GM12878 (cell line): Measurements from ENCODE around the gene ROPN1B. TPM values are rescaled to one million over a fixed set of nuclear protein-coding genes. Genes with fewer than 3 reads are reported as not detected.

ENCODE experiments used
- ATAC-seq: fragments of 200-7000 bp; cut with Tn5 transposase; 3 replicates; pipeline ENCODE4 v1.9.1; 2020; ENCODE audit warnings: mild to moderate bottlenecking, moderate library complexity
- BruUV-seq: library from RNA; stranded (reverse); fragments of 400-500 nt; replicated peaks from 2 replicates; lab custom pipeline; 2021; lab: Mats Ljungman, UMichigan
- CTCF ChIA-PET: fragments of 300-600 bp; sonication (Branson Sonifier 250); formaldehyde crosslinking; extraction: SDS; loops from one replicate; lab custom pipeline; 2021; ENCODE audit warnings: inconsistent platforms; lab: Yijun Ruan, JAX
- POLR2A ChIA-PET: fragments of 350-600 bp; formaldehyde crosslinking; extraction: SDS; loops from one replicate; lab custom pipeline; 2021; ENCODE audit warnings: inconsistent platforms; lab: Charles Lee
- RAD21 ChIA-PET: fragments of 300-600 bp; sonication (Branson Sonifier 250); formaldehyde crosslinking; loops from one replicate; lab custom pipeline; 2023; ENCODE audit warnings: antibody characterized with exemption; ENCODE audit not compliant: unreplicated experiment; lab: Charles Lee
- SMC1A ChIA-PET: fragments of 300-600 bp; sonication (Branson Sonifier 250); formaldehyde crosslinking; loops from one replicate; lab custom pipeline; 2023; ENCODE audit not compliant: unreplicated experiment, uncharacterized antibody; lab: Charles Lee
- DNase-seq: peaks from one replicate; pipeline ENCODE4 v3.0.0-alpha.2; 2011; ENCODE audit warnings: low read depth, low spot score
- FAIRE-seq: peaks from 3 replicates; lab custom pipeline; 2011; peaks lifted over from hg19 to GRCh38; lab: Jason Lieb, UNC
- H2AFZ ChIP-seq: 2 replicates; pipeline ENCODE4 v1.6.0; 2011; ENCODE audit warnings: low read depth, low read length, control low read depth; ENCODE audit not compliant: control insufficient read depth
- H3K27ac ChIP-seq: 2 replicates; pipeline ENCODE4 v1.5.1; 2011; ENCODE audit warnings: control low read depth; ENCODE audit not compliant: control insufficient read depth, insufficient read depth
- H3K27me3 ChIP-seq, 2 experiments: replicated peaks in 1 of 2; 2 replicates each; pipeline versions ENCODE4 v1.6.0 to v1.6.1; 2011; ENCODE audit warnings: low read length in 1 of 2; ENCODE audit not compliant: control insufficient read depth in 2 of 2, insufficient read depth in 2 of 2
- H3K36me3 ChIP-seq, 2 experiments: 2 replicates each; pipeline ENCODE4 v1.5.1; 2011; ENCODE audit warnings: low read length in 1 of 2; ENCODE audit not compliant: control insufficient read depth in 2 of 2, insufficient read depth in 2 of 2
- H3K4me1 ChIP-seq: 2 replicates; pipeline ENCODE4 v1.6.1; 2011; ENCODE audit warnings: mild to moderate bottlenecking, low read length, moderate library complexity, mixed read lengths; ENCODE audit not compliant: control insufficient read depth, insufficient read depth
- H3K4me2 ChIP-seq: 2 replicates; pipeline ENCODE4 v1.6.0; 2011; ENCODE audit warnings: control low read depth; ENCODE audit not compliant: control insufficient read depth, insufficient read depth
- H3K4me3 ChIP-seq: fragments of 200-600 bp; sonication (generic); 2 replicates; pipeline ENCODE4 v1.5.1; 2016
- H3K79me2 ChIP-seq: 2 replicates; pipeline ENCODE4 v1.6.0; 2011; ENCODE audit warnings: low read length; ENCODE audit not compliant: control insufficient read depth, insufficient read depth
- H3K9ac ChIP-seq: 2 replicates; pipeline ENCODE4 v1.8.0; 2011; ENCODE audit warnings: low read length, control low read depth, mixed read lengths; ENCODE audit not compliant: control insufficient read depth, insufficient read depth
- H3K9me3 ChIP-seq: replicated peaks from 3 replicates; pipeline ENCODE4 v1.5.1; 2011; ENCODE audit warnings: mild to moderate bottlenecking, low read length; ENCODE audit not compliant: control insufficient read depth, insufficient read depth
- H4K20me1 ChIP-seq: 2 replicates; pipeline ENCODE4 v1.6.0; 2011; ENCODE audit not compliant: control insufficient read depth, insufficient read depth
- CBX3 ChIP-seq: fragments of 200-600 bp; sonication (generic); IDR thresholded peaks from 2 replicates; pipeline ENCODE4 v1.6.1; 2016; ENCODE audit warnings: low read depth, borderline replicate concordance
- CTCF ChIP-seq, 3 experiments: IDR thresholded peaks in 2 of 3; conservative IDR thresholded peaks in 1 of 3; 2 replicates each; pipeline ENCODE4 v1.5.1; 2011; ENCODE audit warnings: low read depth in 3 of 3, low read length in 3 of 3, mild to moderate bottlenecking in 3 of 3, control low read depth in 2 of 3, moderate library complexity in 2 of 3, inconsistent platforms in 1 of 3, mixed read lengths in 1 of 3; ENCODE audit not compliant: control insufficient read depth in 2 of 3, insufficient read depth in 1 of 3; ENCODE audit errors: extremely low read depth in 1 of 3
- DPF2 ChIP-seq: fragments of 450-650 bp; IDR thresholded peaks from 2 replicates; pipeline ENCODE4 v1.6.1; 2017; ENCODE audit warnings: mild to moderate bottlenecking
- FOS ChIP-seq: IDR thresholded peaks from 3 replicates; pipeline ENCODE4 v1.6.1; 2011; ENCODE audit warnings: borderline replicate concordance; ENCODE audit not compliant: insufficient read length; ENCODE audit errors: extremely low read depth
- HDAC2 ChIP-seq: fragments of 200-600 bp; sonication (generic); IDR thresholded peaks from 2 replicates; pipeline ENCODE4 v1.6.1; 2017
- KDM1A ChIP-seq: fragments of 200-600 bp; sonication (generic); IDR thresholded peaks from 2 replicates; pipeline ENCODE4 v1.6.1; 2016; ENCODE audit warnings: borderline replicate concordance
- RELB ChIP-seq: fragments of 450-650 bp; IDR thresholded peaks from 2 replicates; pipeline ENCODE4 v1.6.1; 2017; ENCODE audit warnings: low read depth, mild to moderate bottlenecking, moderate library complexity
- RUNX3 ChIP-seq: IDR thresholded peaks from 2 replicates; pipeline ENCODE4 v1.6.1; 2012; ENCODE audit warnings: low read length, inconsistent platforms
- SPI1 ChIP-seq: IDR thresholded peaks from 2 replicates; pipeline ENCODE4 v1.6.1; 2011; ENCODE audit warnings: low read depth, mild to moderate bottlenecking, low read length, moderate library complexity, borderline replicate concordance; ENCODE audit not compliant: insufficient read depth
- WGBS: methylation state at CpG from one replicate; pipeline ENCODE4 v1.1.6; 2016; ENCODE audit warnings: low lambda C conversion rate; ENCODE audit not compliant: insufficient replicate concordance, insufficient coverage; ENCODE audit errors: missing lambda C conversion rate; 5-methylcytosine and 5-hydroxymethylcytosine counted together
- in situ Hi-C: fragments of 300-500 bp; cut with MboI; formaldehyde crosslinking; loops from 9 replicates; pipeline ENCODE4 v1.14.3; 2018; ENCODE audit warnings: mixed read lengths
- intact Hi-C: fragments of 100-400 bp; cut with micrococcal nuclease; formaldehyde crosslinking; loops from one replicate; pipeline ENCODE4 v1.14.2; 2022; ENCODE audit not compliant: unreplicated experiment
- polyA plus RNA-seq, 11 experiments: library from polyadenylated mRNA; depleted of rRNA in 4 of 11; unstranded in 6 of 11; stranded (reverse) in 5 of 11; fragments of >200 nt; fragmentation: Nextera tagmentation in 4 of 11; fragmentation: Illumina TruSeq in 1 of 11; extraction: Ambion mirVana in 4 of 11; extraction: Trizol in 1 of 11; gene quantifications; 1 replicate in 1 of 11; 2 replicates in 10 of 11; pipeline versions ENCODE4 v1.2.1 to v1.2.3, GENCODE V29; 2011 to 2016; ENCODE audit warnings: inconsistent platforms in 2 of 11, missing spikeins in 2 of 11, low read depth in 1 of 11
- total RNA-seq, 4 experiments: library from RNA; depleted of rRNA in 3 of 4; stranded (reverse); fragments of >200 nt in 3 of 4; fragmentation: Illumina TruSeq in 1 of 4; extraction: Trizol in 1 of 4; gene quantifications; 2 replicates each; pipeline versions ENCODE4 v1.2.1 to v1.2.3, GENCODE V29; 2013 to 2021

ROPN1B gene
- total and polyA plus RNA-seq, 10 of the 15 experiments (the other 5 are each of a cell fraction or from before 2014, with no cell fraction given), result not detected

- H3K4me1 ChIP-seq, result no peaks in the 10 kb centered on the region
- ChIA-PET CTCF (no interaction called here), SMC1A (no interaction called here)
- no peak overlapping the region for H3K4me2 ChIP-seq
- H3K4me3 ChIP-seq, result no peak overlapping the region
- no peak for FAIRE-seq
- H2AFZ ChIP-seq, result no peak overlapping the region
- H3K79me2 ChIP-seq, result no peaks in the 10 kb centered on the region
- TF ChIP-seq DPF2, result no peak
- TF ChIP-seq, all 136 proteins: peak for 0
- H3K27me3 ChIP-seq, result no peaks in the 10 kb centered on the region
- no peak overlapping the region for H3K27ac ChIP-seq
- no peak overlapping the region for H3K9ac ChIP-seq
- ChIA-PET POLR2A (no interaction called here), RAD21 (no interaction called here)
- ATAC-seq (no peak), DNase-seq (no peak)
- intact Hi-C loops, result no loop called here
- 89% methylated on average over 8 of the region's 8 CpGs for WGBS
- H4K20me1 ChIP-seq, result no peaks in the 10 kb centered on the region
- H3K9me3 ChIP-seq, result no peaks in the 10 kb centered on the region
- in situ Hi-C loops, result no loop called here
- BruUV-seq, result no TSS peak
- H3K36me3 ChIP-seq, result no peaks in the 10 kb centered on the region; a peak in 2 of 4 replicates
Measured at GRCh38 chr3:126016616-126017015, 47.6 kb downstream of the ROPN1B start.

- Histone ChIP-seq H2AFZ (no peak overlapping the region), H3K27ac (no peak overlapping the region), H3K4me3 (no peak overlapping the region), H3K79me2 (no peaks in the 10 kb centered on the region), H3K36me3 (no peaks in the 10 kb centered on the region; a peak in 2 of 4 replicates), H4K20me1 (no peaks in the 10 kb centered on the region), H3K9me3 (no peaks in the 10 kb centered on the region), H3K27me3 (no peaks in the 10 kb centered on the region), H3K9ac (no peak overlapping the region), H3K4me2 (no peak overlapping the region), H3K4me1 (no peaks in the 10 kb centered on the region)
- intact Hi-C loops, result no loop called here
- FAIRE-seq, result no peak
- in situ Hi-C loops, result no loop called here
- DNase-seq, result no peak
- ChIA-PET CTCF (no interaction called here), POLR2A (no interaction called here), SMC1A (no interaction called here), RAD21 (no interaction called here)
- WGBS, result 68% methylated on average over 9 of the region's 9 CpGs
- ATAC-seq, result no peak
- no TSS peak for BruUV-seq
- no peak for TF ChIP-seq CBX3
- no peak for TF ChIP-seq CTCF (IDR thresholded peaks at IDR 0.05 in 2 of 3, conservative IDR thresholded peaks at IDR 0.05 in 1 of 3; ENCODE audit: control insufficient read depth in 2 of 3, extremely low read depth in 1 of 3, insufficient read depth in 1 of 3, low read depth in 3 of 3, low read length in 3 of 3)
- no peak for TF ChIP-seq HDAC2
- no peak for TF ChIP-seq FOS
- no peak for TF ChIP-seq SPI1
- TF ChIP-seq RELB, result no peak
- no peak for TF ChIP-seq RUNX3
- TF ChIP-seq KDM1A, result no peak
Measured at GRCh38 chr3:126017362-126017761, 48.4 kb downstream of the ROPN1B start.
